ENCODE data around the gene TMEM184A. TPM values are rescaled to one million over a fixed set of nuclear protein-coding genes. Genes with fewer than 3 reads are reported as not detected.

Gene TMEM184A
- total and polyA plus RNA-seq, 2 donors (not counting 1 experiment from before 2014, with no cell fraction given) = not detected

DNA sequence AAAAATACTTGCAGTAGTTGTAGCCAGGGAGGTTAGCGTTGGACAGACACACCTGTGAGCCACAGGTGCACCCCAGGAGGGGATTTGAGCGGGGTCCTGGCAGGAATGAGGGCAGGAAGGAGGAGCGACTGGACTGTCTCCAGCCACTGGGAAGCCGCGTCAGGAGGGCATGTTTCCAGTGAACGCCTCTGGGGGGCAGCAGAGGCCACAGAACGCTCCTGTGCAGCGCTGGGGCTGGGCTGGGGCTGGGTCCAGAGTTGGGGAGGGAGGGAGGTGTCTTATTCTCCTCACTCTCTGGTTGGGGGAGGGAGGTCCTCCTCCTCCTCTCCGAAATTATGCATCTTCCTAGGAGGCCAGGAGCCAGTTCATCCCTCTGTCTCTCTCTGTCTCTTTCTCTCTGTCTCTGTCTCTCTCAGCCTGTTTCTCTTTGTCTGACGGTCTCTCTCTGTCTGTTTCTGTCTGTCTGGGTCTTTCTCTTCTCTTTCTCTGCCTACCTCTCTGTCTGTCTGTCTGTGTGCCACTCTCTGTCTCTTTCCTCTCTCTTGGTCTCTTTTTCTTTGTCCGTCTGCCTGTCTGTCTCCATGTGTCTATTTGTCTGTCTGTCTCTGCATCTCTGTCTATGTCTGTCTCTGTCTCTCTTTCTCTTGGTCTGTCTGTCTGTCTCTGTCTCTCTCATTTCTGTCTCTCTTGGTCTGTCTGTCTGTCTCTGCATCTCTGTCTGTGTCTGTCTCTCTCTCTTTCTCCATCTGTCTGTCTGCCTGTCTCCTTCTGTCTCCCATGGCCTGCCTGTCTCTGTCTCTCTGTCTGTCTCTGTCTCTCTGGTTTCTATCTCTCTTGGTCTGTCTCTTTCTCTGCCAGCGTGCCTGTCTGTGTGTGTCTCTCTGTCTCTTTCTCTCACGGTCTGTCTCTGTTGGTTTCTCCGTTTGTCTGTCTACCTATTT lies 23.7 kb upstream of the TMEM184A start:
- no peaks in the 10 kb centered on the region for H3K27me3 ChIP-seq (replicated peaks in 1 of 4; ENCODE audit: control extremely low read depth in 1 of 4, control insufficient read depth in 3 of 4, insufficient read depth in 4 of 4, low read length in 3 of 4)
- peak overlapping the region; percentile 51 for H2AFZ ChIP-seq (ENCODE audit: insufficient read depth, low read depth, low read length, poor library complexity, severe bottlenecking)
- peak; percentile 99 for ATAC-seq (ENCODE audit: low read depth)
- DNase-seq = peak; percentile 74
- peaks cover 7 to 8% of the 10 kb centered on the region in 2 donors for H3K4me1 ChIP-seq (ENCODE audit: control insufficient read depth in 2 of 2, insufficient read depth in 2 of 2, low read length in 2 of 2)
- WGBS (ENCODE audit: insufficient coverage) = 45% methylated on average over 9 of the region's 14 CpGs
- CTCF ChIA-PET = interaction anchor here (0.7 to 2.2 kb wide), 11 partner anchors 9 to 889 kb away, joined by 3 to 21 read pairs (median 5); partner anchors contain the start of gene PSMG3
- H3K9me3 ChIP-seq (ENCODE audit: control extremely low read depth in 1 of 3, control insufficient read depth in 2 of 3, insufficient read depth in 1 of 3, low read length in 2 of 3) = no peaks in the 10 kb centered on the region
- Mint-ChIP-seq H3K4me3 (no peak overlapping the region), H3K27ac (no peak overlapping the region), H3K9me3 (ENCODE audit: insufficient read depth) (no peaks in the 10 kb centered on the region), H3K27me3 (no peaks in the 10 kb centered on the region), H3K4me1 (peaks cover 13% of the 10 kb centered on the region)
- TF ChIP-seq EZH2 (IDR thresholded peaks at IDR 0.05; ENCODE audit: borderline replicate concordance, insufficient read depth, low read depth, low read length, poor library complexity, severe bottlenecking) = no peak
- TF ChIP-seq, protein P1, sequence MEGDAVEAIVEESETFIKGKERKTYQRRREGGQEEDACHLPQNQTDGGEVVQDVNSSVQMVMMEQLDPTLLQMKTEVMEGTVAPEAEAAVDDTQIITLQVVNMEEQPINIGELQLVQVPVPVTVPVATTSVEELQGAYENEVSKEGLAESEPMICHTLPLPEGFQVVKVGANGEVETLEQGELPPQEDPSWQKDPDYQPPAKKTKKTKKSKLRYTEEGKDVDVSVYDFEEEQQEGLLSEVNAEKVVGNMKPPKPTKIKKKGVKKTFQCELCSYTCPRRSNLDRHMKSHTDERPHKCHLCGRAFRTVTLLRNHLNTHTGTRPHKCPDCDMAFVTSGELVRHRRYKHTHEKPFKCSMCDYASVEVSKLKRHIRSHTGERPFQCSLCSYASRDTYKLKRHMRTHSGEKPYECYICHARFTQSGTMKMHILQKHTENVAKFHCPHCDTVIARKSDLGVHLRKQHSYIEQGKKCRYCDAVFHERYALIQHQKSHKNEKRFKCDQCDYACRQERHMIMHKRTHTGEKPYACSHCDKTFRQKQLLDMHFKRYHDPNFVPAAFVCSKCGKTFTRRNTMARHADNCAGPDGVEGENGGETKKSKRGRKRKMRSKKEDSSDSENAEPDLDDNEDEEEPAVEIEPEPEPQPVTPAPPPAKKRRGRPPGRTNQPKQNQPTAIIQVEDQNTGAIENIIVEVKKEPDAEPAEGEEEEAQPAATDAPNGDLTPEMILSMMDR (IDR thresholded peaks at IDR 0.05) = peak; percentile 85
- intact Hi-C loops (cut with micrococcal nuclease) = loop anchor here (1.0 to 10.0 kb wide), 3 partner anchors 525 to 655 kb away; partner anchors contain the start of gene MAD1L1
- H3K27ac ChIP-seq (ENCODE audit: low read length in 2 of 2) = no peak overlapping the region
- H3K9ac ChIP-seq (ENCODE audit: low read length) = no peak overlapping the region
- peak overlapping the region; percentile 20 for H3K4me2 ChIP-seq (replicated peaks; ENCODE audit: low read depth, low read length, poor library complexity, severe bottlenecking)
- no peaks in the 10 kb centered on the region for H3K79me2 ChIP-seq (ENCODE audit: control insufficient read depth, insufficient read depth, low read length)
- no peak overlapping the region for H3K4me3 ChIP-seq (ENCODE audit: control extremely low read depth in 1 of 5, extremely low read depth in 1 of 5, insufficient read depth in 1 of 5, low read depth in 2 of 5, low read length in 4 of 5)
- POLR2A ChIA-PET = no interaction called here
- no peaks in the 10 kb centered on the region for H4K20me1 ChIP-seq (ENCODE audit: control insufficient read depth, insufficient read depth, low read length, poor library complexity, severe bottlenecking)
- no peaks in the 10 kb centered on the region for H3K36me3 ChIP-seq (replicated peaks in 1 of 2; ENCODE audit: control extremely low read depth in 1 of 2, control insufficient read depth in 1 of 2, extremely low read depth in 1 of 2, insufficient read depth in 2 of 2, low read length in 1 of 2)

DNA sequence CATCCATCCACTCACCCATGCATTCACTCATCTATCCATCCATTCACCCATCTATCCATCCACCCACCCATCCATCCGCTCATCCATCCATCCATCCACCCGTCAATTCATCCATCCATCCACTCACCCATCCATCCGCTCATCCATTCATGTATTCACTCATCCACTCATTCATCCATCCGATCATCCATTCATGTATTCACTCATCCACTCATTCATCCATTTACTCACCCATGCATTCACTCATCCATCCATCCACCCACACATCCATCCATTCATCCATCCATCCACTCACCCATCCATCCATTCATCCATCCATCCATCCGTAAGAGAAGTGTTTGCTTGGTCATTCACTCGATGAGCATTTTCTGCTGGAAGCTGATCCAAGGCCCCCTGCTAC lies 22.5 kb upstream of the TMEM184A start:
- Histone ChIP-seq H3K4me2 (replicated peaks; ENCODE audit: low read depth, low read length, poor library complexity, severe bottlenecking) (no peak overlapping the region), H3K4me1 (ENCODE audit: control insufficient read depth in 2 of 2, insufficient read depth in 2 of 2, low read length in 2 of 2) (peaks cover 7 to 8% of the 10 kb centered on the region in 2 donors), H3K36me3 (replicated peaks in 1 of 2; ENCODE audit: control extremely low read depth in 1 of 2, control insufficient read depth in 1 of 2, extremely low read depth in 1 of 2, insufficient read depth in 2 of 2, low read length in 1 of 2) (no peaks in the 10 kb centered on the region), H2AFZ (ENCODE audit: insufficient read depth, low read depth, low read length, poor library complexity, severe bottlenecking) (no peak overlapping the region), H3K4me3 (ENCODE audit: control extremely low read depth in 1 of 5, extremely low read depth in 1 of 5, insufficient read depth in 1 of 5, low read depth in 2 of 5, low read length in 4 of 5) (no peak overlapping the region), H3K9ac (ENCODE audit: low read length) (no peak overlapping the region), H3K9me3 (ENCODE audit: control extremely low read depth in 1 of 3, control insufficient read depth in 2 of 3, insufficient read depth in 1 of 3, low read length in 2 of 3) (no peaks in the 10 kb centered on the region), H3K27ac (ENCODE audit: low read length in 2 of 2) (no peak overlapping the region), H4K20me1 (ENCODE audit: control insufficient read depth, insufficient read depth, low read length, poor library complexity, severe bottlenecking) (no peaks in the 10 kb centered on the region), H3K79me2 (ENCODE audit: control insufficient read depth, insufficient read depth, low read length) (no peaks in the 10 kb centered on the region), H3K27me3 (replicated peaks in 1 of 4; ENCODE audit: control extremely low read depth in 1 of 4, control insufficient read depth in 3 of 4, insufficient read depth in 4 of 4, low read length in 3 of 4) (no peaks in the 10 kb centered on the region)
- no peak overlapping the region for H3K4me3 Mint-ChIP-seq
- intact Hi-C loops (cut with micrococcal nuclease) = loop anchor here (10.0 kb wide), 2 partner anchors 526 to 656 kb away; partner anchors contain the start of gene MAD1L1
- H3K27ac Mint-ChIP-seq = no peak overlapping the region
- peaks cover 13% of the 10 kb centered on the region for H3K4me1 Mint-ChIP-seq
- WGBS (ENCODE audit: insufficient coverage) = 92% methylated on average over 6 of the region's 6 CpGs
- ChIA-PET CTCF (interaction anchor here (1.1 to 1.5 kb wide), 8 partner anchors 8 to 891 kb away, joined by 3 to 21 read pairs (median 4); partner anchors contain the start of gene PSMG3), POLR2A (no interaction called here)
- ATAC-seq (ENCODE audit: low read depth) = no peak
- TF ChIP-seq EZH2 (IDR thresholded peaks at IDR 0.05; ENCODE audit: borderline replicate concordance, insufficient read depth, low read depth, low read length, poor library complexity, severe bottlenecking) = no peak
- TF ChIP-seq, protein P1 (IDR thresholded peaks at IDR 0.05) = no peak
- H3K9me3 Mint-ChIP-seq (ENCODE audit: insufficient read depth) = no peaks in the 10 kb centered on the region
- no peaks in the 10 kb centered on the region for H3K27me3 Mint-ChIP-seq
- no peak for DNase-seq

Data from B cell (primary cell).